IPS-18a (cell line): ENCODE data around the gene SLC49A3.

ENCODE experiments used
- H3K27ac ChIP-seq: one replicate; pipeline ENCODE4 v1.5.1; 2013; ENCODE audit warnings: low read length
- H3K27me3 ChIP-seq: one replicate; pipeline ENCODE4 v1.6.1; 2013; ENCODE audit warnings: mild to moderate bottlenecking, low read length; ENCODE audit not compliant: control insufficient read depth, insufficient read depth
- H3K36me3 ChIP-seq: one replicate; pipeline ENCODE4 v1.6.1; 2013; ENCODE audit warnings: low read depth, low read length; ENCODE audit not compliant: control insufficient read depth
- H3K4me1 ChIP-seq: one replicate; pipeline ENCODE4 v1.6.1; 2013; ENCODE audit warnings: low read depth, low read length; ENCODE audit not compliant: control insufficient read depth
- H3K4me3 ChIP-seq: one replicate; pipeline ENCODE4 v1.5.1; 2013; ENCODE audit warnings: low read length
- H3K9ac ChIP-seq: one replicate; pipeline ENCODE4 v1.6.1; 2013; ENCODE audit warnings: mild to moderate bottlenecking, low read length, moderate library complexity
- H3K9me3 ChIP-seq: one replicate; pipeline ENCODE4 v1.6.1; 2013; ENCODE audit warnings: low read depth, low read length; ENCODE audit not compliant: control insufficient read depth

The SLC49A3 gene

DNA sequence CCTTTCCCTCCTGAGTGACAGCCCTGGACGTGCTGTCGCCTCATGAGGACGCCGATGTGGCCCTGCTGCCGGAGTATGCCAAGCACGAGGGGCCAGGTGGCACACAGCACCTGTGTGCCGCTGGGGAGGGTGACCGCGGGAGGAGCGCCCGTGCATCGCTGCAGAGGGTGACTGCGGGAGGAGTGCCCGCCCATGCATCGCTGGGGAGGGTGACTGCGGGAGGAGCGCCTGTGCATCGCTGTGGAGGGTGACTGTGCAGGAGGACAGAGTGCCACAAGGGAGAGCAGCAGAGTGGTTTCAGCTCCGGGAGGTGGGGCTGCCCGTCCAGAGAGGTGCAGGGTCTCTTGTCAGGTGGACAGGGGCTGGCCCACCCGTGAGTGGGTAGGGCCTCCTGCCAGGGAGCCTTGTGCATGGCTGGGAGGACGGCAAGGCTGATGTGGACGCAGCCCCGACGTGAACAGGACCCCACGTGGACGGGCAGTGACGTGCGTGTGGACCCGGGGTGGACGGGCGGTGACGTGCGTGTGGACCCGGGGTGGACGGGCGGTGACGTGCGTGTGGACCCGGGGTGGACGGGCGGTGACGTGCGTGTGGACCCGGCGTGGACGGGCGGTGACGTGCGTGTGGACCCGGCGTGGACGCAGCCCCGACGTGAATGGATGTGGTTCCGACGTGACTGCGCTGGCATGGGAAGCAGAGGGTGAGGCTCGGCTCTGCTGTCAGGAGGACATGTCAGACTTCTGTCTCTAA lies 31.3 kb upstream of the SLC49A3 start:
- Histone ChIP-seq H3K4me1 (no peaks in the 10 kb centered on the region), H3K27me3 (no peaks in the 10 kb centered on the region), H3K9me3 (no peaks in the 10 kb centered on the region), H3K27ac (no peak overlapping the region), H3K4me3 (no peak overlapping the region), H3K36me3 (no peaks in the 10 kb centered on the region), H3K9ac (no peak overlapping the region)

DNA sequence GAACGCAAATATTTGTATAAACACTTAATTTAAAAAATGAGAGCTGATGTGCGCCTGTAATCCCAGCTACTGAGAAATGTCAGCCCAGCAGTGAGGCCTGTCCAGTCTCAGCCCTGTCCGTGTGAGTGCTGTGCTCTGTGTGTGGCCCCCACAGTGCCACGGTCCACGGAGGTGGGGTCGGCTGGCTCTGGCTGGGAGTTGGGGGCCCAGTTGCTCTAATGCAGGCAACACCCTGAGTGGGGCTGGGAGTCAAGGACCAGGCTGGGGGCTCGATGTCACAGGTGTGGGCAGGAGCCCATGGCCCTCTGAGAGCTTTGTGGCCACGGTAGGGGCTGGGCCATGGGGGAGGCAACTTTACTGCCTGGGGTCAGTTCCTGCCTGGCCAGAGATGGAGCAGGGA lies 29.5 kb upstream of the SLC49A3 start:
- Histone ChIP-seq H3K9me3 (no peaks in the 10 kb centered on the region), H3K27ac (no peak overlapping the region), H3K4me1 (no peaks in the 10 kb centered on the region), H3K9ac (no peak overlapping the region), H3K27me3 (no peaks in the 10 kb centered on the region), H3K4me3 (no peak overlapping the region), H3K36me3 (peaks cover 3% of the 10 kb centered on the region)

DNA sequence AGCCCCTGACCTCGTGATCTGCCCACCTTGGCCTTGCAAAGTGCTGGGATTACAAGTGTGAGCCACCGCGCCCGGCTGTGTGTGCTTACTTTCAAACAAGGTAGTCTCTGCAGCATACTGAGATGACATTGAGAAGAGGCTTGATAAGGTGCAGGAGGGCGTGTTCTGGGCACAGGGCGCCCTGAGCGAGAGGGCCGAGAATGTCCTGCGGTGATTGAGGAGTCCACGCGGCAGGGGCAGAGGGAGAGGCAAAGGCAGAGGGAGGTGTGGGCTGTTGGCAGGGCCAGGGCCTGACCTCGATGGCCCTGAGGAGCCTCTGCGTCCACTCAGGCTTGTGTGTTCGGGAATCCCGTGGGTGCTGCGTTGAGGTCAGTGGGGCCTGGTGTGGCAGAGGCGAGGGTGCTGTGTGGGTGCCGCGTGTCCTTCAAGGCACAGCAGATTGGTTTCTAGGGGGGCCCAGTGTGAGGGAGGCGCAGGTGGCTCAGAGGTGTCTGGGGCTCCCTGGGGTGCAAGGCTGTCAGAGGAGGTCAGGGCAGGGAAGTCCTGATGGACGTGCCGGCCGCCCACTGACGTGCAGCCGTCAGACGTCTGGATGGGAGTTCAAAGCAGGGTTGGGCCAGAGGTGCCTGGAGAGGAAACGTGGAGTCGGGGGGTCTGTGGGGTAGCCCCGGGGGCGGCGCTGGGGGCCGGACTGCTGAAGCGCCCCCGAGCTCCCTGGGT lies 28.8 kb upstream of the SLC49A3 start:
- no peaks in the 10 kb centered on the region for H3K9me3 ChIP-seq
- no peaks in the 10 kb centered on the region for H3K4me1 ChIP-seq
- no peaks in the 10 kb centered on the region for H3K27me3 ChIP-seq
- peaks cover 3% of the 10 kb centered on the region for H3K36me3 ChIP-seq
- no peak overlapping the region for H3K27ac ChIP-seq
- H3K9ac ChIP-seq, result no peak overlapping the region
- H3K4me3 ChIP-seq, result no peak overlapping the region

DNA sequence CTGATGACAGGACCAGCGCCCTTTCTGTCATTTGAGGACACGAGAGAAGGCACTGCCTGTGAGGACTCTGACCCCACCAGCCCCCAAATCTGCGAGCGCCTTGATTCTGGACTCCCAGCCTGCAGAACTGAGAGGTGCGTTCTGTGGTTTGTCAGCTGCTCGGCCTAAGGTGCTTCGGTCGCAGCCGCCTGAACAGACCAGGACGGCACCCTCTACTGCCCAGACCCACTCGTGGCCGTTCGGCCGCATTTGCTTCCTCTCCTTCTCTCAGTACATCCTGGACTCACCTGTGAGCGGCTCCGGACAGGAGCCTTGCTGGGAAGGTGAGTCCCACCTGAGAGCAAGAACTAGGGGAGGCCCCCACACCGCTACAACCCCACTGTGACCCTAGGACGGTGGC lies 25.1 kb upstream of the SLC49A3 start:
- peaks cover 3% of the 10 kb centered on the region for H3K36me3 ChIP-seq
- no peak overlapping the region for H3K9ac ChIP-seq
- H3K27ac ChIP-seq, result no peak overlapping the region
- H3K4me1 ChIP-seq, result no peaks in the 10 kb centered on the region
- H3K4me3 ChIP-seq, result no peak overlapping the region
- H3K27me3 ChIP-seq, result no peaks in the 10 kb centered on the region
- no peaks in the 10 kb centered on the region for H3K9me3 ChIP-seq

DNA sequence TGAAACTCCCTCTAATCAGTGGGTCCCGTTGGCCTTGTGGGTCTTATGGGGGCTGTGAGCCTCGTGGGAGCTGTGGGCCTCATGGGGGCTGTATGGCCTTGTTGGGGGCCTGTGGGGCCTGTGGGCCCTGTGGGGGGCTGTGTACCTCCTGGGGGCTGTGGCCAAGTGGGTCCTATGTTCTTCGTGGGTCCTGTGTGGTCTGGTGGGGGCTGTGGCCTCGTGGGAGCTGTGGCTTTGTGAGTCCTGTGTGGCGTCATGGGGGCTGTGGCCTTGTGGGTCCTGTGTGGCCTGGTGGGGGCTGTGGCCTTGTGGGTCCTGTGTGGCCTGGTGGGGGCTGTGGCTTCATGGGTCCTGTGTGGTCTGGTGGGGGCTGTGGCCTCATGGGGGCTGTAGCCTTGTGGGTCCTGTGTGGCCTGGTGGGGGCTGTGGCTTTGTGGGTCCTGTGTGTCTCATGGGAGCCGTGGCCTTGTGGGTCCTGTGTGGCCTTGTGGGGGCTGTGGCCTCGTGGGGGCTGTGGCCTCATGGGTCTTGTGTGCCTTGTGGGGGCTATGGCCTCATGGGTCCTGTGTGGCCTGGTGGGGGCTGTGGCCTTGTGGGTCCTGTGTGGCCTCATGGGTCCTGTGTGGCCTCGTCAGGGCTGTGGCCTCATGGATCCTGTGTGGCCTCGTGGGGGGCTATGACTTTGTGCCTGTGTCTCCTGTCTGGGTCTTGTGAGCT lies 24.1 kb upstream of the SLC49A3 start:
- Histone ChIP-seq H3K9me3 (no peaks in the 10 kb centered on the region), H3K4me1 (no peaks in the 10 kb centered on the region), H3K9ac (no peak overlapping the region)

DNA sequence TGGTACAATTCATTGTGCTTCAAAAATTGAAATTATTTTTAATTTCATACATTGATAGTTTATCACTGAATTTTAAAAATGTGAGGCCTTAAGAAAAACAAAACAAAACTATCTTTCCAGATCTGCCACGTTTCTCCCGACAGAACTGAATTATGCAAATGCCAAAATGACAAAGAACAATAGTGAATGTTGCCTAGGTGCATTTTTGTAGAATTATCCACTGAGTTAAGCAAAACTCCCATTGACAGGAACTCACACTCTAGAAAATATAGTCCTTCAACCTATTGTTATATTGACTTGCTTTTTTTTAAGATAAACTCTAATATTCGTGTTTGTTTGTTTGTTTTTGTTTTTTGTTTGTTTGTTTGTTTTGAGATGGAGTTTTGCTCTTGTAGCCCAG lies 23.1 kb upstream of the SLC49A3 start:
- Histone ChIP-seq H3K9me3 (no peaks in the 10 kb centered on the region), H3K4me3 (no peak overlapping the region), H3K27me3 (no peaks in the 10 kb centered on the region), H3K4me1 (peaks cover under 1% of the 10 kb centered on the region), H3K9ac (no peak overlapping the region), H3K36me3 (peaks cover 3% of the 10 kb centered on the region), H3K27ac (no peak overlapping the region)

More for the DNA sequence above, 24.1 kb upstream of the SLC49A3 start:
- no peak overlapping the region for H3K27ac ChIP-seq
- no peak overlapping the region for H3K4me3 ChIP-seq
- H3K27me3 ChIP-seq, result no peaks in the 10 kb centered on the region
- H3K36me3 ChIP-seq, result peaks cover 3% of the 10 kb centered on the region

DNA sequence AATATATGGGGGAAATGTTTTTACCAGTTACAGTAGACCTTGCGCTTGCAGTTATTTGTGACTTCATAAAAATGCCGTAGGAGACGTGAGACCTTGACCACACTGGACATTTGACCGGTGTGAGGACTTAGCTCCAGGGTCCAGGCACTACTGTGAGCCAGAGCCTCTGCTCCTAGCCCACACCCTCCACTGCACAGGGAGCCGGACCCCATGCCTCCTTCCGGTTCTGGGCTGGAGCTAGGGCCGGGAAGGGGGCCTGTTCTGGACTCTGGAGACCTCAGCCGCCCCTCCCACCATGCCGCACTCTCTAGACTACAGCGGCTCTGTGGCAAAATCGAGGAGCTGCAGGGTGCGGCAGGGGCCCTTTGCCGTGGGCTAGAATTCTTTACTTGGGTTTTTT lies 22.0 kb upstream of the SLC49A3 start:
- no peak overlapping the region for H3K9ac ChIP-seq
- no peak overlapping the region for H3K4me3 ChIP-seq
- H3K27ac ChIP-seq, result no peak overlapping the region
- H3K36me3 ChIP-seq, result peaks cover 3% of the 10 kb centered on the region
- H3K9me3 ChIP-seq, result no peaks in the 10 kb centered on the region
- peaks cover 5% of the 10 kb centered on the region for H3K4me1 ChIP-seq
- no peaks in the 10 kb centered on the region for H3K27me3 ChIP-seq

DNA sequence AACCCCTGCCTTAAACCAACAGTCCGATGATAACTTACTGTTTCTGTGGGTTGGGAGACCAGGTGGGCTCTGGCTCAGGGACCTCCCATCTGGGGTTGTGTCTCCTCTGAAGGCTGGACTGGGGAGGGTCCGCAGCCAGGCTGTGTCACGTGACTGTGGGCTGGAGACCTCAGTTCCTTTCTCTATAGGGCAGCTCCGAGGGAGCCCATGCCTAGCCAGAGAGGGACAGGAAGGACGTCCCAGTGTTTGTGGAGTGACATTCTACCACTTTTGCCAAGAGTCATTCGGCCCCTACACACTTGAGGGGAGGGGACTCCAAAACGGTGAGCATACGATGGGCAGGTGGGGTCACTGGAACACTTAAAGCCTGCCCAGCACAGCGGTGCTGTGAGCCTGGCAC lies 21.2 kb upstream of the SLC49A3 start:
- Histone ChIP-seq H3K27ac (no peak overlapping the region), H3K36me3 (peaks cover 3% of the 10 kb centered on the region), H3K9me3 (no peaks in the 10 kb centered on the region), H3K27me3 (peaks cover 2% of the 10 kb centered on the region), H3K4me3 (no peak overlapping the region), H3K4me1 (peaks cover 5% of the 10 kb centered on the region), H3K9ac (no peak overlapping the region)

DNA sequence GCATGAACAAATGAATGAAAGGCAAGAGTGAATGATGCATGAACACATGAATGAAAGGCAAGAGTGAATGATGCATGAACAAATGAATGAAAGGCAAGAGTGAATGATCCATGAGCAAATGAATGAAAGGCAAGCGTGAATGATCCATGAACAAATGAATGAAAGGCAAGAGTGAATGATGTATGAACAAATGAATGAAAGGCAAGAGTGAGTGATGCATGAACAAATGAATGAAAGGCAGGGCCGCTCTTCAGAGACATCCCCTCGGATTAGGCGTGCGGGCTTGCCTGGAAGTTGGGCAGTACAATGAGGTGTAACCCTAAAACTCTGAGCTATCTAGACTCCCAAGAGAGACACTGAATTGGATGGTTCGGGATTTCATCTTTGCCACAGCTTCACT lies 20.4 kb upstream of the SLC49A3 start:
- H3K4me3 ChIP-seq, result no peak overlapping the region
- H3K36me3 ChIP-seq, result no peaks in the 10 kb centered on the region
- H3K27me3 ChIP-seq, result peaks cover 6% of the 10 kb centered on the region
- H3K9ac ChIP-seq, result no peak overlapping the region
- H3K9me3 ChIP-seq, result no peaks in the 10 kb centered on the region
- no peak overlapping the region for H3K27ac ChIP-seq
- peaks cover 5% of the 10 kb centered on the region for H3K4me1 ChIP-seq

DNA sequence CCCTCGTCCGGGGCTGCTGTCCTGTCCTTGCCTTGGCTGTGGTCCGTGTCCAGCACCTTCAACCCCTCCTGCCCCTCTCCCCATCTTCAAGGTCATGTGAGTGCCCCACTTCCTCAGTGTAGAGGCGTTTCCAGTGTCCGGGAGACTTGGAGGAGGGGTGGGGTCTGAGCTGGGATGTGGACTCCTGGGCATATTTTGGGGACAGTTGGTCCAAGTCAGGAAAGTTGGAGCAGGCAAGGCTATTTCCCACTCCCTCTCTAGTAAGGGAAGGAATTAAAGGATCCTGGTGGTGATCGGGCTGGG lies 19.6 kb upstream of the SLC49A3 start:
- Histone ChIP-seq H3K4me1 (peaks cover 5% of the 10 kb centered on the region), H3K9ac (no peak overlapping the region), H3K36me3 (no peaks in the 10 kb centered on the region), H3K4me3 (no peak overlapping the region), H3K27me3 (peaks cover 6% of the 10 kb centered on the region), H3K9me3 (no peaks in the 10 kb centered on the region), H3K27ac (no peak overlapping the region)

DNA sequence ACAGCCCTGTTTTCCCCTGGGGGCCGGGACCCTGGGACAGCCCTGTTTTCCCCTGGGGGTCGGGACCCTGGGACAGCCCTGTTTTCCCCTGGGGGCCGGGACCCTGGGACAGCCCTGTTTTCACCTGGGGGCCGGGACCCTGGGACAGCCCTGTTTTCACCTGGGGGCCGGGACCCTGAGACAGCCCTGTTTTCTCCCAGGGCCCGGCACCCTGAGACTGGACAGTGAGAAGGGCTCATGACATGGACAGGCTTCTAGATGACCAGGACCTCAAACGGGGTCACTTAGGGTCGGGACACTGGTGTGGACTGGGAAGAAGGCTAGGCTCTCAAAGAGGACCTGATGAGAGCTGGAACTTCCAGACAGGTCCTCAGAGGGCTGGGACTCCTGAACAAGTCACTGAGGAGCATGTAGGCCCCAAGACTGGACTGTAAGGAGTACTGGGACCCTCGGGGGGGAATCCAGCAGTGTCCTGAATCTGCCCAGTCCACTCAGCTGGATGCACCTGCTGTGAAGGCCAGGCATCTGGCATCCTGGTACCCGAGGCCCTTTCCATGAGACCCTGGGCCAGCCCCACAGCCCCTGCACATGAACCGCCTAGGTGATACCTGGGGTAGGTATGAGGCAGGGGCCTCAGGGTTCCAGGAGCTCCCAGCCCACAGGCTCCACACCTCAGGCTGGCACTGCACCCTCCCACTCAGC lies 19.1 kb upstream of the SLC49A3 start:
- Histone ChIP-seq H3K4me3 (no peak overlapping the region), H3K4me1 (peaks cover 5% of the 10 kb centered on the region), H3K9me3 (no peaks in the 10 kb centered on the region), H3K9ac (no peak overlapping the region), H3K36me3 (no peaks in the 10 kb centered on the region), H3K27me3 (peaks cover 6% of the 10 kb centered on the region), H3K27ac (no peak overlapping the region)
